GM12878 (cell line): ENCODE data around the gene SHF. TPM values are rescaled to one million over a fixed set of nuclear protein-coding genes. Genes with fewer than 3 reads are reported as not detected.

Source experiments
- ATAC-seq: fragments of 200-7000 bp; cut with Tn5 transposase; 3 replicates; pipeline ENCODE4 v1.9.1; 2020; ENCODE audit warnings: mild to moderate bottlenecking, moderate library complexity
- BruUV-seq: library from RNA; stranded (reverse); fragments of 400-500 nt; replicated peaks from 2 replicates; lab custom pipeline; 2021; lab: Mats Ljungman, UMichigan
- CTCF ChIA-PET: fragments of 300-600 bp; sonication (Branson Sonifier 250); formaldehyde crosslinking; extraction: SDS; loops from one replicate; lab custom pipeline; 2021; ENCODE audit warnings: inconsistent platforms; lab: Yijun Ruan, JAX
- POLR2A ChIA-PET: fragments of 350-600 bp; formaldehyde crosslinking; extraction: SDS; loops from one replicate; lab custom pipeline; 2021; ENCODE audit warnings: inconsistent platforms; lab: Charles Lee
- RAD21 ChIA-PET: fragments of 300-600 bp; sonication (Branson Sonifier 250); formaldehyde crosslinking; loops from one replicate; lab custom pipeline; 2023; ENCODE audit warnings: antibody characterized with exemption; ENCODE audit not compliant: unreplicated experiment; lab: Charles Lee
- SMC1A ChIA-PET: fragments of 300-600 bp; sonication (Branson Sonifier 250); formaldehyde crosslinking; loops from one replicate; lab custom pipeline; 2023; ENCODE audit not compliant: unreplicated experiment, uncharacterized antibody; lab: Charles Lee
- DNase-seq: peaks from one replicate; pipeline ENCODE4 v3.0.0-alpha.2; 2011; ENCODE audit warnings: low read depth, low spot score
- FAIRE-seq: peaks from 3 replicates; lab custom pipeline; 2011; peaks lifted over from hg19 to GRCh38; lab: Jason Lieb, UNC
- H2AFZ ChIP-seq: 2 replicates; pipeline ENCODE4 v1.6.0; 2011; ENCODE audit warnings: low read depth, low read length, control low read depth; ENCODE audit not compliant: control insufficient read depth
- H3K27ac ChIP-seq: 2 replicates; pipeline ENCODE4 v1.5.1; 2011; ENCODE audit warnings: control low read depth; ENCODE audit not compliant: control insufficient read depth, insufficient read depth
- H3K27me3 ChIP-seq, 2 experiments: replicated peaks in 1 of 2; 2 replicates each; pipeline versions ENCODE4 v1.6.0 to v1.6.1; 2011; ENCODE audit warnings: low read length in 1 of 2; ENCODE audit not compliant: control insufficient read depth in 2 of 2, insufficient read depth in 2 of 2
- H3K36me3 ChIP-seq, 2 experiments: 2 replicates each; pipeline ENCODE4 v1.5.1; 2011; ENCODE audit warnings: low read length in 1 of 2; ENCODE audit not compliant: control insufficient read depth in 2 of 2, insufficient read depth in 2 of 2
- H3K4me1 ChIP-seq: 2 replicates; pipeline ENCODE4 v1.6.1; 2011; ENCODE audit warnings: mild to moderate bottlenecking, low read length, moderate library complexity, mixed read lengths; ENCODE audit not compliant: control insufficient read depth, insufficient read depth
- H3K4me2 ChIP-seq: 2 replicates; pipeline ENCODE4 v1.6.0; 2011; ENCODE audit warnings: control low read depth; ENCODE audit not compliant: control insufficient read depth, insufficient read depth
- H3K4me3 ChIP-seq: fragments of 200-600 bp; sonication (generic); 2 replicates; pipeline ENCODE4 v1.5.1; 2016
- H3K79me2 ChIP-seq: 2 replicates; pipeline ENCODE4 v1.6.0; 2011; ENCODE audit warnings: low read length; ENCODE audit not compliant: control insufficient read depth, insufficient read depth
- H3K9ac ChIP-seq: 2 replicates; pipeline ENCODE4 v1.8.0; 2011; ENCODE audit warnings: low read length, control low read depth, mixed read lengths; ENCODE audit not compliant: control insufficient read depth, insufficient read depth
- H3K9me3 ChIP-seq: replicated peaks from 3 replicates; pipeline ENCODE4 v1.5.1; 2011; ENCODE audit warnings: mild to moderate bottlenecking, low read length; ENCODE audit not compliant: control insufficient read depth, insufficient read depth
- H4K20me1 ChIP-seq: 2 replicates; pipeline ENCODE4 v1.6.0; 2011; ENCODE audit not compliant: control insufficient read depth, insufficient read depth
- ATF2 ChIP-seq: IDR thresholded peaks from 2 replicates; pipeline ENCODE4 v1.6.1; 2012; ENCODE audit warnings: low read length, inconsistent platforms
- E2F4 ChIP-seq: IDR thresholded peaks from 2 replicates; pipeline ENCODE4 v1.6.1; 2012; ENCODE audit warnings: low read depth, low read length, improper control_type of control experiment
- EP300 ChIP-seq, 2 experiments: fragments of 150-350 bp in 1 of 2; IDR thresholded peaks; 2 replicates each; pipeline ENCODE4 v1.6.1; 2011 to 2012; ENCODE audit warnings: low read depth in 2 of 2, low read length in 2 of 2, borderline replicate concordance in 1 of 2, improper control_type of control experiment in 1 of 2, inconsistent platforms in 1 of 2; ENCODE audit not compliant: control insufficient read depth in 1 of 2
- FOXM1 ChIP-seq: IDR thresholded peaks from 2 replicates; pipeline ENCODE4 v1.6.1; 2012; ENCODE audit warnings: low read depth, mild to moderate bottlenecking, inconsistent platforms, low read length, moderate library complexity
- MTA3 ChIP-seq: IDR thresholded peaks from 2 replicates; pipeline ENCODE4 v1.6.1; 2012; ENCODE audit warnings: low read length, inconsistent platforms, borderline replicate concordance
- NFIC ChIP-seq: IDR thresholded peaks from 2 replicates; pipeline ENCODE4 v1.6.1; 2012; ENCODE audit warnings: low read depth, mild to moderate bottlenecking, inconsistent platforms, low read length, moderate library complexity
- PAX8 ChIP-seq: fragments of 450-650 bp; IDR thresholded peaks from 2 replicates; pipeline ENCODE4 v1.6.1; 2017; ENCODE audit warnings: mild to moderate bottlenecking, moderate library complexity
- RBBP5 ChIP-seq: fragments of 200-600 bp; sonication (generic); conservative IDR thresholded peaks from 2 replicates; pipeline ENCODE4 v1.6.1; 2016
- RCOR1 ChIP-seq: conservative IDR thresholded peaks from 2 replicates; pipeline ENCODE4 v1.6.1; 2012; ENCODE audit warnings: low read depth, low read length, improper control_type of control experiment
- SMAD5 ChIP-seq: IDR thresholded peaks from 2 replicates; pipeline ENCODE4 v1.6.1; 2016; ENCODE audit warnings: antibody characterized with exemption, low read depth
- SREBF1 ChIP-seq: IDR thresholded peaks from 2 replicates; pipeline ENCODE4 v1.6.1; 2012; ENCODE audit warnings: mild to moderate bottlenecking, low read length
- TAF1 ChIP-seq: IDR thresholded peaks from 2 replicates; pipeline ENCODE4 v1.6.1; 2011; ENCODE audit warnings: mild to moderate bottlenecking, low read depth, low read length, borderline replicate concordance
- TCF12 ChIP-seq: IDR thresholded peaks from 2 replicates; pipeline ENCODE4 v1.6.1; 2011; ENCODE audit warnings: low read depth, mild to moderate bottlenecking, low read length
- TCF3 ChIP-seq: IDR thresholded peaks from 2 replicates; pipeline ENCODE4 v1.6.1; 2012; ENCODE audit warnings: low read depth, mild to moderate bottlenecking, low read length, borderline replicate concordance; ENCODE audit not compliant: insufficient read depth
- ZNF217 ChIP-seq: fragments of 450-650 bp; IDR thresholded peaks from 2 replicates; pipeline ENCODE4 v1.6.1; 2017; ENCODE audit warnings: antibody characterized with exemption, mild to moderate bottlenecking
- WGBS: methylation state at CpG from one replicate; pipeline ENCODE4 v1.1.6; 2016; ENCODE audit warnings: low lambda C conversion rate; ENCODE audit not compliant: insufficient replicate concordance, insufficient coverage; ENCODE audit errors: missing lambda C conversion rate; 5-methylcytosine and 5-hydroxymethylcytosine counted together
- in situ Hi-C: fragments of 300-500 bp; cut with MboI; formaldehyde crosslinking; loops from 9 replicates; pipeline ENCODE4 v1.14.3; 2018; ENCODE audit warnings: mixed read lengths
- intact Hi-C: fragments of 100-400 bp; cut with micrococcal nuclease; formaldehyde crosslinking; loops from one replicate; pipeline ENCODE4 v1.14.2; 2022; ENCODE audit not compliant: unreplicated experiment
- polyA plus RNA-seq, 11 experiments: library from polyadenylated mRNA; depleted of rRNA in 4 of 11; unstranded in 6 of 11; stranded (reverse) in 5 of 11; fragments of >200 nt; fragmentation: Nextera tagmentation in 4 of 11; fragmentation: Illumina TruSeq in 1 of 11; extraction: Ambion mirVana in 4 of 11; extraction: Trizol in 1 of 11; gene quantifications; 1 replicate in 1 of 11; 2 replicates in 10 of 11; pipeline versions ENCODE4 v1.2.1 to v1.2.3, GENCODE V29; 2011 to 2016; ENCODE audit warnings: inconsistent platforms in 2 of 11, missing spikeins in 2 of 11, low read depth in 1 of 11
- total RNA-seq, 4 experiments: library from RNA; depleted of rRNA in 3 of 4; stranded (reverse); fragments of >200 nt in 3 of 4; fragmentation: Illumina TruSeq in 1 of 4; extraction: Trizol in 1 of 4; gene quantifications; 2 replicates each; pipeline versions ENCODE4 v1.2.1 to v1.2.3, GENCODE V29; 2013 to 2021

SHF gene
- total and polyA plus RNA-seq, 10 of the 15 experiments (the other 5 are each of a cell fraction or from before 2014, with no cell fraction given) = 0.04 to 5.7 (median 1.0) TPM; not detected in 1

- H3K27me3 ChIP-seq = no peaks in the 10 kb centered on the region; a peak in 2 of 4 replicates
- no peaks in the 10 kb centered on the region for H3K4me1 ChIP-seq
- H3K79me2 ChIP-seq = no peaks in the 10 kb centered on the region
- WGBS = 62% methylated on average over 3 of the region's 3 CpGs
- H3K36me3 ChIP-seq = no peaks in the 10 kb centered on the region
- no peaks in the 10 kb centered on the region for H3K9me3 ChIP-seq
- intact Hi-C loops = no loop called here
- no peak for TF ChIP-seq ATF2
- no peak for TF ChIP-seq SREBF1
- no peak for TF ChIP-seq EP300 (IDR thresholded peaks at IDR 0.05; ENCODE audit: borderline replicate concordance in 1 of 2, control insufficient read depth in 1 of 2, low read depth in 2 of 2, low read length in 2 of 2)
- no peak for TF ChIP-seq ZNF217
- no peak for TF ChIP-seq RCOR1
- TF ChIP-seq SMAD5 = no peak
- TF ChIP-seq NFIC = no peak
- TF ChIP-seq E2F4 = no peak
- no peak for TF ChIP-seq TCF3
- no peak for TF ChIP-seq TAF1
- no peak for TF ChIP-seq FOXM1
- no peak for TF ChIP-seq MTA3
- no peak for TF ChIP-seq RBBP5
- no peak for TF ChIP-seq PAX8
- no peak for TF ChIP-seq TCF12
- TF ChIP-seq, all 136 proteins: peak for 0
- Histone ChIP-seq H2AFZ (no peak overlapping the region), H3K4me3 (no peak overlapping the region), H3K4me2 (no peak overlapping the region), H3K27ac (no peak overlapping the region), H3K9ac (no peak overlapping the region), H4K20me1 (no peaks in the 10 kb centered on the region)
- ChIA-PET POLR2A (interaction anchor here (0.7 to 1.2 kb wide), 2 partner anchors 9 to 17 kb away, joined by 3 read pairs; no protein-coding TSS in a partner anchor), RAD21 (interaction anchor here (1.9 kb wide), 1 partner anchor 21 kb away, joined by 3 read pairs; no protein-coding TSS in a partner anchor), SMC1A (interaction anchor here (0.6 to 1.2 kb wide), 2 partner anchors 9 to 12 kb away, joined by 3 to 4 read pairs; no protein-coding TSS in a partner anchor), CTCF (interaction anchor here (0.9 to 13.7 kb wide), 6 partner anchors 11 to 280 kb away, joined by 3 to 200 read pairs (median 4); partner anchors contain the start of gene SHF)
- FAIRE-seq (no peak), DNase-seq (no peak), ATAC-seq (no peak)
- in situ Hi-C loops = loop anchor here (10.0 kb wide), 1 partner anchor 62 kb away; the partner anchor contains the start of genes DUOX2 and DUOXA2
- no TSS peak for BruUV-seq
Measured at GRCh38 chr15:45177285-45177684, 10.5 kb downstream of the SHF start.
